ENCODE results near the gene NOL3.
"Not testable (repeated sequence)": the region's sequence is repeated elsewhere in the genome, so short reads cannot be mapped to it uniquely, and the experiment has no call there.

The NOL3 gene

GRCh38 chr16:67170168-67170948 is at the start of gene NOL3:
TSS of gene NOL3 (plus strand) at chr16:67170538.
- no peak for DNase-seq

GRCh38 chr16:67122799-67123198 is 47.5 kb upstream of the NOL3 start:
- not testable (repeated sequence) for DNase-seq

- no peak for DNase-seq
Observed at GRCh38 chr16:67128417-67128816, 41.9 kb upstream of the NOL3 start.

GRCh38 chr16:67128887-67129286 is 41.5 kb upstream of the NOL3 start:
- DNase-seq: no peak

GRCh38 chr16:67129422-67129821 is 40.9 kb upstream of the NOL3 start:
- DNase-seq: no peak

- DNase-seq: no peak
Observed at GRCh38 chr16:67137605-67138004, 32.7 kb upstream of the NOL3 start.

GRCh38 chr16:67141391-67141790 is 28.9 kb upstream of the NOL3 start:
- no peak for DNase-seq

- DNase-seq: no peak
Observed at GRCh38 chr16:67142342-67142741, 28.0 kb upstream of the NOL3 start.

GRCh38 chr16:67144943-67145342 is 25.4 kb upstream of the NOL3 start:
- no peak for DNase-seq

GRCh38 chr16:67145746-67146145 is 24.6 kb upstream of the NOL3 start:
- DNase-seq: no peak

- DNase-seq: no peak
Observed at GRCh38 chr16:67146523-67147357, 23.6 kb upstream of the NOL3 start.

GRCh38 chr16:67147437-67148140 is 22.7 kb upstream of the NOL3 start:
- no peak for DNase-seq

- DNase-seq: no peak
Observed at GRCh38 chr16:67148221-67148620, 22.1 kb upstream of the NOL3 start.

GRCh38 chr16:67148656-67149275 is 21.6 kb upstream of the NOL3 start:
- DNase-seq: no peak

GRCh38 chr16:67149276-67150046 is 20.9 kb upstream of the NOL3 start:
- DNase-seq: no peak

GRCh38 chr16:67150047-67150832 is 20.1 kb upstream of the NOL3 start:
- DNase-seq: no peak

- DNase-seq: no peak
Observed at GRCh38 chr16:67150833-67151396, 19.4 kb upstream of the NOL3 start, which contains the start of gene B3GNT9. TSS of gene B3GNT9 (minus strand) at chr16:67150998. CDS start at chr16:67150485, 513 bp downstream.

- no peak for DNase-seq
Observed at GRCh38 chr16:67151431-67152097, 18.8 kb upstream of the NOL3 start.

- no peak for DNase-seq
Observed at GRCh38 chr16:67154578-67155294, 15.6 kb upstream of the NOL3 start.
